ENCODE data around the gene FKBP14.

The FKBP14 gene

GRCh38 chr7:29995652-29996051 is 30.9 kb downstream of the FKBP14 start:
- FAIRE-seq (no peak), DNase-seq (ENCODE audit: extremely low spot score, insufficient read length, low read depth) (no peak)

GRCh38 chr7:29993140-29993539 is 33.4 kb downstream of the FKBP14 start:
- FAIRE-seq (no peak), DNase-seq (ENCODE audit: extremely low spot score, insufficient read length, low read depth) (no peak)

- no peak for FAIRE-seq
- DNase-seq (ENCODE audit: extremely low spot score, insufficient read length, low read depth): no peak
Observed at GRCh38 chr7:29991937-29992336, 34.6 kb downstream of the FKBP14 start.

DNA sequence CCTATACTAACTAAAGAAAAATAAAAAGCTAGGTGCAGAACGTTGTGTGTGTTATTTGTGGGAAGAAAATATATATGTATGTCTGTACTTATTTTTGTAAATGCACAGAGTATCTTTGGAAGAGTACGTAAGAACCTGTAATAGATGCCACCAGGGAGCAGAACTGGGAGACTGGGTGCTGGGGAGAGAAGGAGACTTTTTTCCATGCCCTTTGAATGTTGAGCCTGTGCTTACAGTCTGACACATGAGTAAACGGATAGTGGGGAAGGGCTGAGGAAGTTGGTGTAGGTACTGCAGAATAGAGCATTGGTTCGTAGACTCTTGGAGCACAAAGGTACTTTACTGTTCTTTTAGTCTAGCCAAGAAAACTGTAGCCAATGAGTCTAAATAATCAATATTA is 35.6 kb downstream of the FKBP14 start:
- FAIRE-seq (no peak), DNase-seq (ENCODE audit: extremely low spot score, insufficient read length, low read depth) (no peak)

- peak; percentile 58 for DNase-seq (ENCODE audit: extremely low spot score, insufficient read length, low read depth)
- no peak for FAIRE-seq
Observed at GRCh38 chr7:29989257-29989995, 37.1 kb downstream of the FKBP14 start, which contains the start of gene SCRN1. Gene SCRN1 (minus strand): TSS chr7:29989801. CDS start chr7:29969067, 20,734 bp downstream.

GRCh38 chr7:29988424-29989256 is 37.9 kb downstream of the FKBP14 start:
- no peak for DNase-seq (ENCODE audit: extremely low spot score, insufficient read length, low read depth)
- FAIRE-seq: peak; percentile 82

DNA sequence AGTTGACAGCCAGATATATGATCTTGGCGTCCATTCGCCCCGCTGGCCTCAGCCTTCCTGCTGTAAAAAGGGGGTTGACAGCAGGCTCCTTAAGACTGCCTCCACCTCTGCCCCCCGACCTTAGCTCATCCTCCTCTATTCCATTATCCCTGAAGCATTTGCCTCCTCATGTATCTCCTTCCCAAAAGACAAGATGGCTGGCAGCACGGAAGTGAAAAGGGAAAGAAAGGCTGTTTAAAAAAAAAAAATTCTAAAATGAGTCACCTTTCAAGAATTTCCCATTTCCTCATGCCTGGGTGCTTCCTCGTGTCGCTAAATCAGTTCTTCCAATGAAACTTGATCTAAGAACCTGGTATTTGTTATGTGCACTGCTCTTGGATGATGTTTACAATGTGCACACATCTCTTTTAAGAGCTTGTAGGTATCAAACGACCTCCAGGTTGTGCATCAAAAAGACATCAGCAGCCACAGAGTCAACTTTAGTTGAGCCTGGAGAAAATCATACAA is 38.6 kb downstream of the FKBP14 start:
- FAIRE-seq: no peak
- DNase-seq (ENCODE audit: extremely low spot score, insufficient read length, low read depth): no peak

GRCh38 chr7:29987083-29987482 is 39.4 kb downstream of the FKBP14 start:
- peak; percentile 15 for FAIRE-seq
- no peak for DNase-seq (ENCODE audit: extremely low spot score, insufficient read length, low read depth)

- DNase-seq (ENCODE audit: extremely low spot score, insufficient read length, low read depth) (no peak), FAIRE-seq (peak; percentile 41)
Observed at GRCh38 chr7:29980151-29980550, 46.4 kb downstream of the FKBP14 start.

- DNase-seq (ENCODE audit: extremely low spot score, insufficient read length, low read depth) (no peak), FAIRE-seq (no peak)
Observed at GRCh38 chr7:29977886-29978651, 48.4 kb downstream of the FKBP14 start.

DNA sequence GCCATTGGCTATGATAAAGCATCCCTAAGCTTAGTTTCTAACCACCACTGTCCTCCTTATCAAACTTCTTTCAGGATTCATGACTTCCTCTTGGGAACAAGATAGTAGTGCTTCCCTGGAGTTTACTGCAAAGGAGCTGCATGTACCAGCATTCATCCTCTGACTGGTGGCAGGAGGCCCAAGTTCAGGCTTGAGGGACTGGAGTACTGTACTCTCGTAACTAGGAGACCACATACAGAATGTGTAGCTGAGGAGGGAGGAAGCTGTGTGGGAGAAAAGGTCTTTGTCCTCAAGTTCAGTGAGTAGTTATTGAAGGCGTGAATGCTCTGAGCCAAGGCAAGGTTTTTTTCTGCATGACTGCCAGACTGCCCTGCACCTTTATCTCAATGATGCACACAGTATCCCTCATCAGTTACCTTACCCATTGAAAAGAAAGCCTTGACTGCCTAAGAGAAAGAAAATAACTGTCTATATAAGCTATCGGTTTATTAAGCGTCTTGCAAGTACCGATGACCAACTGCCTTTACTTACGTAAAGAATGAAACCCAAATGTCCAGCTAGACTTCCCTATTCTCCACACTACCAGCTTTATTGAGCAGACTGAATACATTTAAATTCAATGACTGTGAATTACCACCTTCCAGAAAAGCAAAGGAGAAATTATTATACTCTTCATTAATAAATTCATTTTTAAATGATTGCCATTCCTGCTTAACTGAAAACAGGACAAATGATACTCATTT is 49.7 kb downstream of the FKBP14 start:
- no peak for FAIRE-seq
- no peak for DNase-seq (ENCODE audit: extremely low spot score, insufficient read length, low read depth)

GRCh38 chr7:29976266-29976665 is 50.2 kb downstream of the FKBP14 start:
- DNase-seq (ENCODE audit: extremely low spot score, insufficient read length, low read depth): no peak
- no peak for FAIRE-seq

DNA sequence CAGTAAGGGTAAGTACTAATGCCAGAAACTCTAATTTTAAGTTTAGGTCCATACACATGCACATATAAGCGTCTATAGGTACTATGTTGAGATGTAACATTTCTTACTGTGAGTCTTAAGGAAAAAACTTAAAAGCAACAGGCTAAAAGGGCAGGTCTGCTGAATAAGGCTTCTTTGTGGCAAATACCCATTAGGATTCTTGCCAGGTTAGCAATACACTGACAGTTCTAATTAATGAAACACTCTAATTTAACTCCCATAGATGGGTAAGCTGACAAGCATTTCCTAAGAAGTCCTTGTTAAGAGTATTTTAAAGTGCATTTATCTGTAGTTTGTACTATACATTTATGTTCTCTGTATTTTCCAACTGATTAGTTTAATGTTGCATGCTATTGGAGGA is 50.9 kb downstream of the FKBP14 start:
- DNase-seq (ENCODE audit: extremely low spot score, insufficient read length, low read depth) (no peak), FAIRE-seq (no peak)

DNA sequence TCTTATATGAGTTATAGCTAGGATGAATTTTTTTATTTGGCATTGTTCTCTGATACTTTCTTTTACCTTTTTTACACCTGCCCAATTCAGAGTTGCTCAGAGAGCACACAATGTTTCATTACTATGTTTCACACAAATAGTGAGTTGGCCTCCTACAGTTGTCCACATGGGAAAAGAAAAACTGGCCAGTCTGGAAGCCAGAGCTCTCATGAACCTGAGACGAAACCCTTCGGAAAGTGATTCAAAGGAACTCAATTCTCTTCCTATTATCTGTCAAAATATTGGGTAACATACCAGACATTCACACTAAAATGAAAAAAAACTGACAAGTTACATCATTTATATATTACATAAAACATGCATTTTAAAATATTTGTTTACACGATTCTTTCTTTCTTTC is 52.2 kb downstream of the FKBP14 start:
- FAIRE-seq (no peak), DNase-seq (ENCODE audit: extremely low spot score, insufficient read length, low read depth) (no peak)

DNA sequence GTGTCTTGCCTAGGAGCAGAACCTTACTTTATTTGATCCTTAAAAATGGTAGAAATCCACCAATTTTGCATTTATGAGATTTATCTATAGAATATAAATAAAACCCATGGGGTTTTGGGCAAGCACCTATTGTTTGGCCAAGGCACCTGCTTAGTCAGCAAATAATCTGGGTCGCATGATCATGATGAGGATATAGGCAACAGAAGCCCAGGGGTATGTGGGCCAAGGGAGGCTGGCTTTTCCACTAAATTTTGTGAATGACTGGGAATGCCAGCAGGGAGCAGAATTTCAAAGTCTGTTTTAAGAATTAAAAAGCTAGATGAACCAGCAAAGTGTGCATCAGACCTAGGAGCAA is 54.2 kb downstream of the FKBP14 start:
- FAIRE-seq (no peak), DNase-seq (ENCODE audit: extremely low spot score, insufficient read length, low read depth) (no peak)

DNA sequence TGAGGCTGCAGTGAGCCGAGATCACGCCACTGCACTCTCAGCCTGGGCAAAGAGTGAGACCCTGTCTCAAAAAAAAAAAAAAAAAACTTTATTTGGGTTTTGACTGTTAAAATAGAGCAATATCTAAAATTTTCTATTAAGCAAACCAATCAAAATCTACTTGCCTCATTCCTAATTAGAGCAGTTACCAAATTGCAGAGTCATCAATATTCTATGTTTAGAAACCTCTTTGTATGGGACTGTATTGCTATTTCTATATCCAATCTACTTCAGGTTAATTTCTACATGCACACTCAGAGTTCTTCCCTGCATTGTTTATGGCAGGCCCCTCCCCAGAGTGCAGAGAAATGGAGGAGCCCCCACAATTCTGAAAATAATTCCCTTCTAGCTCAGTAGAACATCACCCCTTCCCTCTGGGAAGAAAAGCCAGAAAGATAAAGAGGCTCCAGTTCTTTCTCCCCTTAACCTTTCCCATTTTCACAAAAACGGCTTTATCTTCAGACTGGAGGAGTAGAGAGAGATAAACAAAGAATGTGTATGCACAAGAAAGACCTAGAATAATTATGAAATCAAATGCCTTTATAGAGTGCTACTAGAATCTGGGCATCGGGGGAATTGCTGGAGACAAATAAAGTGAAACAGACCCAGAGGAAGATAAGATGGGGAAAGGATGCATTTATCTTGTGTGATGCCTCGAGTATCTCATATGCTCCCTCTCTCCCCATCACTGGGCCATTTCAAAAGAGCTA is 54.8 kb downstream of the FKBP14 start:
- DNase-seq (ENCODE audit: extremely low spot score, insufficient read length, low read depth) (no peak), FAIRE-seq (no peak)

GRCh38 chr7:29970158-29970557 is 56.3 kb downstream of the FKBP14 start:
- FAIRE-seq (no peak), DNase-seq (ENCODE audit: extremely low spot score, insufficient read length, low read depth) (no peak)

GRCh38 chr7:29969738-29970137 is 56.8 kb downstream of the FKBP14 start:
- no peak for DNase-seq (ENCODE audit: extremely low spot score, insufficient read length, low read depth)

More at GRCh38 chr7:29969738-29970137, 56.8 kb downstream of the FKBP14 start:
- FAIRE-seq: no peak

All from GM18507 (cell line).